GM18517 (cell line): Measurements from ENCODE around the gene SGO2.
"Not testable (repeated sequence)": the region's sequence is repeated elsewhere in the genome, so short reads cannot be mapped to it uniquely, and the experiment has no call there.

Experiments
- ATAC-seq: cut with Tn5 transposase; IDR thresholded peaks from one replicate; pipeline ENCODE4 v1.9.1; 2021; ENCODE audit warnings: mild to moderate bottlenecking, moderate library complexity; ENCODE audit not compliant: unreplicated experiment

The SGO2 gene

DNA sequence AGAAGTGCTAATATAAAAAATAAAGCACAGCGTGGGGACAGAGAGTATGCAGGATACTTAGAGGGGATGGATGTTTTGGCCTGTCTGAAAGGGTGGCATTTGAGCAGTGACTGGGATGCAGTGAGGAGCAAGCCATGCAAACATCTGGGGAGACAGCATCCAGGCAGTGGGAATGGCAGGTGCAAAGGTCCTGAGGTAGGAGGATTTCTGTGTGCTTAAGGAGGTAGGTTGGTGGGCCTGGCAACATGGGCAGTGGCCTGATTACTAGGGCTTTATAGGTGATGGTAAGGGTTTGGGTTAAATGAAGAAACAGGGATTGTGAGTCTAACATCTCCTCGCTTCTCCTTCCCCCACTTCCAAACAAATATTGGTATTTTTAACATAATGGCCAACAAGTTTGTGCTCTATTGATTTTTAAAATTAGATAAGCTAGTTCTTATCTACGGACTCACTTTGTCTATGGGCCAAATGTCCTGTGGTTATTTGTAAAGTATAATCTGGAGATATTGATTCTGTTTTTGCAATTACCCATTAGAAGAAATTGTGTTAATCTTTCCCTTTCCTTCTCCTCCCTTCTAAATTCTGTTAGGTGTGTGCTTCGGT lies 62.2 kb downstream of the SGO2 start:
- ATAC-seq: no peak

DNA sequence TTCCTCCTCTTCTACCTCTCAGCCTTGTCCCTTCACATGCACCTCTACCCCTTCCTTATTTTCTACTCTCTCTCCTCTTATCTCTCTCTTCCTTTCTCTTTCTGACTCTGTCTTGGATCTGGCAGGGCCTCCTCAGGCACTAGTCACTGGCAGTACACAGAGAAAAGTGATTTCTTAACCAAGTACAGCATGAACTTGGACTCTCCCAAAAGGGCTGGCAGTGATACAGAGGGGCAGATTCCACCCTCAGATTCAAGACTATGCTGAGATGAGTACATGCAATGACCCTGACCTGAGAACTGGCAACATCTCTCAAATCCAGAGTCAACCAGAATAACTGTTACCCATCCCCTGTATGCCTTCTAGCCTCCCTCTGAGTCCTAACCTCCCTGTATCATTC lies 64.1 kb downstream of the SGO2 start:
- ATAC-seq: no peak

DNA sequence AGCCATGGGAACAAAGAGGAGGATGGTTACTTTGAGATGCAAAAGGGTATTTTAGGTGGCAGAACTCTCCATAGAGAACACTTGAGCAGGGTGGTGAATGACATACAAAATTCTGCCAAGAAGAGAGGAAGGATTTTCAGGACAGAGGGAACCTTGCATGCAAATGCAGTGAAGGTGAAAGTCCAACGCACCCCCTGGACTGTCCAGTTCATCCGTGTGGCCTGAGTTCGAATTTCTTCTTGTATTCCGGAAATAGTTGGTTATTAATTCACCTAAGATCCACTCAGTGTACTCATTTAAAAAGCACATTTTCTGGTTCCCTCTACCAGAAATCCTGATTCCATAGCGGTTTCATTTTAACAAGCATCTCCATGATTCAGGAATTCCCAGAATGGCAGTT lies 65.3 kb downstream of the SGO2 start:
- ATAC-seq: no peak

- no peak for ATAC-seq
These were observed 66.5 kb downstream of the SGO2 start for GRCh38 chr2:200592406-200593075.

GRCh38 chr2:200593905-200594304 lies 67.9 kb downstream of the SGO2 start:
- no peak for ATAC-seq

- no peak for ATAC-seq
These were observed 69.9 kb downstream of the SGO2 start for GRCh38 chr2:200595913-200596312.

DNA sequence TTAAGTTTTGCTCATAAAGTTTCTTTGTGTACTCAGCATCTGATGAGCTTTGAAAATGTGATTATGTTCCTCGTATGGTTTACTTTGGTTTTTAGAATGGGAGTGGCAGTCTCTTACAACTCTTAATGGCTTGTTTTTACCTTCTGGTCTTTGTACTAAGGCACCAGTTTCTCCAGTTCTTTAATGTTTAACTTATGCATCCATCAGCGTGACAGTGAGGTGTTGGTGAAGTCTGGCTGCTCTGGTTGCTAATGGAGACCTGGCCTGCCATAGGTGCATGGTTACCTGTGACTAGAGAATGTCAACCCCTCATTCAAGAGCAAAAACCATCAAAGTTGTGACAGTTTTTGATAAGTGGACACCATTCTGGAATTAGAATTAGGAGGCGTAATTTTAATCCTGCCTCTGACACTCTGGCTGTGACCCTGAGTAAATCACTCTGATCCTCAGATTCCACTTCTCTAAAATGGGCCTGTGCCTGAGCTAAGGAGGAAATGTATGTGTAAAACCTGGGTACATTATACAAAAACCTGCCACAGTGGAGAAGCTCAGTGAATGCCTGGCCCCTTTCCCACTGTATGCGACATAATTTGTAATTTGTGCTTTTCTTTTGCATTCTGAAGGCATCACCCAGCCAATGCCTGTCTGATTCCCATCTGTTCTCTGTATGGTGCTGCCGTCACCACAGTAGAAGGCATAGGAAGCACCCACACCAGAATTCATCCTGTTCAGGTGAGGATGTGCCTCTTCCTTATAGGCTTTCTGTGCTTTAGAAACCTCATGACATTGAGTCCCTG lies 71.0 kb downstream of the SGO2 start:
- no peak for ATAC-seq

GRCh38 chr2:200599206-200599605 lies 73.2 kb downstream of the SGO2 start:
- ATAC-seq: no peak

GRCh38 chr2:200600549-200601225 lies 74.7 kb downstream of the SGO2 start:
- ATAC-seq: no peak

DNA sequence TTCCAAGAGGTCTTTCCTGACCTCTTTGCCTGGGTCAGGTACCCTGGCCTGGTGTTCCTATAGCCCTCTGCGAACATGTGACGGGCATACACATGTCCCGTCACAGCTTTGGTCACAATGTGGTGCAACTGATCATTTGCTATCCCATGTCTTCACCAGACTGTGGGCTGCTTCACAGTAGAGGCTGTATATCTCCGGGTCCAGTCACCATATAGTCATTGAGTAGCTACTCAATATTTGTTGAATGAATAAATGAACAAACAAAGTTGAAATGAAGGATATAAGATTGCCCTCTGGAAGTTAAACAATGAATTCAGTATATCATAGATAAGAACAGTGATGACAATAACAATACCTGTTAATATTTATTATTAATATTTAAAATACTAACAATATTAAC lies 76.6 kb downstream of the SGO2 start:
- ATAC-seq: no peak

DNA sequence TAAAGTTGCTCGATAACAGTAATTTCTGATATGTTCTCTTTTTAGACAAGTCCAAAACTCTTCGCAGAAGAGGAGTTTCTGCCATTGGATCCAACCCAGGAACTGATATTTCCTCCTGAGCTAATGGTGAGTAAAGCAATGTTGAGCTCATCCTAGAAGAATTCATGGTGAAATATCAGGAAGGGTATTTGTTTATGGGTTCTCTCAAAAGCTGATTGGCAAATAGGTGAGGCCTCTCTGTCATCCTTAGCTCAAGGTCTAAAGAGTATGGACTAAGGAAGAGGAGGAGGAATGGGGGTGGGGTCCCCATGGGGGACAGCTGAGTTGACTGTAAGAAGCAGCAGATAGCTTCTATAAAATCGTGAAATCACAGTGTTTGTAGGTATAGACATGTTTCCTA lies 78.0 kb downstream of the SGO2 start:
- no peak for ATAC-seq

DNA sequence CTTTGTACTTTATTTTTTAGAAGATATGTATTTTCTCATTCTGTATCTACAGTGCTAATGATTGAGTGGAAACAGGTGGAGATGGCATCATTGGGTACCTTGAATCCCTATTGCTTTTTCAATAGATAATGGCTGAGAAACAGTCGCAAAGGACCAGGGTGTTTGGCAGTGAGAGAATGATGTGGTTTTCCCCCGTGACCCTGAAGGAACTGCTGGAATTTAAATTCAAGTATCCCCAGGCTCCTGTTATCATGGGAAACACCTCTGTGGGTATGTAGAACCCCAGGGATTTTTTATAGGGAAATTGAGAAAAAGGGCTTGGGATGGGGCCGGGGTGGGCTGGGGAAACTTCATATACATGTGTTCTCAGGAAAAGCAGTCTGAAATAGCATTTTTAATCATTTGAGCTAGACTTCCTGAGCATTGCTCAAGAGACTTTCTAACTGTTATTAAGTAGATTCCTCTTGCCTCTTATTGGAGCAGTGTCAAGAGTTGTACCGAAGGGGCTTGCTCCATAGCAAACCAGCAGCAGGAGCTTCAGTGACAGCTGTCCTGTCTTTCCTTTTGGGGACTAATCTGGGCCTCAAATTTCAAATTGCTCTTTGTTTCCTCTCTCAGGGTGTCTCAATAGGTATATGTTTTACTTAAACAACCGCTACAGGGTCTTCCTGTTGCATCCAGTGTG lies 78.7 kb downstream of the SGO2 start:
- no peak for ATAC-seq

DNA sequence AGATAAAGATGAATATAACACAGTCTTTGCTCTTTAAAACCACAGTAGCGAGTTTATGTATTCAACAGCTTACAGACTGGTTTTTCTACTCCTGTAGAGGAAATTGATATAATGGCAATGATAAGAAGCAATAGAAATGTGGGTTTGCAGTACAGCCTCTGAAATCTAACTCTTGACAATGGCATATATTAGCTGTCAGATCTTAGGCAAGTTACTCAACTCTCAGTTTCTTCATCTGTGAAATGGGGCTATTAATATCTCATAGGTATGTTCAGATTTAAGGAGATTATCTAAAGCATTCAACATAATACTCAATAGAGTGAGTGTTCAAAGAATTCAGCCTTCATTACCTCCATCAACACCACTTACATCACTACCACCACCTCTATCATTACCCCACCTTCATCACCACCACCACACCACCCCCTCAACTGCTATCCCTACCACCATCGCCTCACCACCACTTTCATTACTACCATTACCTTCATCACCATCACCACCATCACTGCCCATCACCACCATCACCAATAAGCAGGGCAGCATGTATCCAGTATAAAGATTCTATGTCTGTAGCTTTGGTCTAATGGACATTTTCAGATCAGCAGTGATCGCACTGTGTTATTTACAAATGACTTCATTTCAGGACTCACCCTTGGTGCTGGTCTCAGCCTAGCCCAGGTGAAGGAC lies 82.5 kb downstream of the SGO2 start:
- no peak for ATAC-seq

DNA sequence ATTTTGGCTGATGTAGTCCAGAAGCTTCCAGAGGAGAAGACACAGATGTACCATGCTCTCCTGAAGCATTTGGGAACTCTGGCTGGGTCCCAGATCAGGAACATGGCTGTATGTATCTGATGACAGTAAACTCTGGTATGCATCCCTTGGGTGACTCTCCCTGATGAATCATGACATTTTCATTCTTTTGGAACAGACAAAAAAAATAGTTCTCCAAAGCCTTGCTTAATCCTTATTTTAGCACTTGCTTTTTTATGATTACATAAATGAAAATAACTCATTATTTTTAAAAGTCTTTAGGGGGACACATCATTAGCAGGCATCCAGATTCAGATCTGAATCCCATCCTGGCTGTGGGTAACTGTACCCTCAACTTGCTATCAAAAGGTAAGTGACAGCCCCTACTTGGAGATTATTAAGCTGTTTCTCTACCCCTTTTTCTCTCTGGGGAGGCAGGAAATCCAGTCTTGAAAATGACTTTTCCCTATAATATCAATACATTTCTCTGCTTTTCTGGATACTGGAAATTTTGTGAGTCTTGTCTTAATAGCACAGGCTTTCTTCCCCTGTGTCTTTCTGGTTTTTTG lies 83.1 kb downstream of the SGO2 start:
- no peak for ATAC-seq

GRCh38 chr2:200610217-200610616 lies 84.2 kb downstream of the SGO2 start:
- not testable (repeated sequence) for ATAC-seq

DNA sequence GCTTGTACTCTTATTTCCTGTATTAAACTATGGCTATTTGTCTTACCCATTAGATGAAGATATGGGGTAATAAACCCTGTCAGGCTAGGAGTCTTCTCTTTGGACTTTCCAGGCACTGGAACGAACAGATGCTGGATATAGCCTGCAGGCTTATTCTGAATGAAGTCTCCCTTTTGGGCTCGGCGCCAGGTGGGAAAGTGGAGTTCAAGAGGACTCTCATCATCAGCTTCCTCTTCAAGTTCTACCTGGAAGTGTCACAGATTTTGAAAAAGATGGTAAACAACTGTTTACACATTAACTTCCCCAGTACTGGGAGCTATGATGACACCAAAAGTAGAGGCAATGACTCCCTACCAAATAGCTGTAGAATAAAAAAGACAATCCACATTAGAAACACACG lies 87.7 kb downstream of the SGO2 start:
- no peak for ATAC-seq

DNA sequence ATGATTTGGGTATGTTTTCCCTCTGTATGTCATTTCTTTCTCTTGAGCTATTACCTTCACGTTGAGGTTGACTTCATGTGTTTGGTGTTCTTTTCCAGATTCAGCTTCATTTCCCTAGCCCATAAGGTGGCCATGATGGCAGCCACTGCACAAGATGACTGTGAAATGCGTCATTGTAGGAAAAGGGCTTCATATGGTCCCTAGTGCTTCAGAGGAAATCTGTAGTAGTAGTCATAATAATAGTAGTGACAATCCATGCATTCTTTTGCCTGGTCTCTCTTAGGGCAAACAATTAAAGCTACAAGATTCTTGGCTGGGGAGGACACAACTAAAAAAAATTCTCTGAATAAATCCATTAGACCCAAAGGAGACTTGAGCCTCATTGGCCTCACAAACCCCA lies 88.2 kb downstream of the SGO2 start:
- ATAC-seq: no peak

DNA sequence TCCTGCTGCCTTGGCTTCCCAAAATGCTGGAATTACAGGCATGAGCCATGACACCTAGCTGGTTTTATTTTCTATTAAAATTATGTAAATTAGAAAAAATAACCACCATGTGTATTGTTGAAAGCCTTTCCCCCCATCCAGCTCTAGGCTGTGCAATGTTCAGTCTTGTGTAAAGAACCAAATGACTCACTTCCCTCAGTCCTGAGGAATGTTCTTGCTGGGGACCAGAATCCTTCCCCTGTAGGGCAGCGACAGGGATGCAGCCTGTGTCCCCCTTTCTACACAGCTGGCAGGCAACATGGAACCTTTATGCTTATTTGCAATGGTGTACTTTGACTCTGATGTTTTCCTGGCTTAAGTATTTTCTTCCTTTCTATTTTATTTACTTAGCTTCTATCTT lies 89.2 kb downstream of the SGO2 start:
- no peak for ATAC-seq

GRCh38 chr2:200616193-200616592 lies 90.2 kb downstream of the SGO2 start:
- no peak for ATAC-seq

- no peak for ATAC-seq
These were observed 90.6 kb downstream of the SGO2 start for GRCh38 chr2:200616656-200617055.
